Amygdala (tissue), 56 donors: ENCODE measurements around the gene FRAS1.
"Not testable (repeated sequence)": the region's sequence is repeated elsewhere in the genome, so short reads cannot be mapped to it uniquely, and the experiment has no call there.

Experiments
- DNase-seq, 56 donors: peaks; one replicate each; lab custom pipeline; 2025; lab: John Stamatoyannopoulos, UW

Gene FRAS1

GRCh38 chr4:78162821-78163220 is 105.7 kb downstream of the FRAS1 start:
- no peak for DNase-seq

- no peak for DNase-seq
These were observed 108.6 kb downstream of the FRAS1 start for GRCh38 chr4:78165758-78166157.

- DNase-seq = no peak
These were observed 109.5 kb downstream of the FRAS1 start for GRCh38 chr4:78166622-78167021.

GRCh38 chr4:78167510-78167909 is 110.4 kb downstream of the FRAS1 start:
- no peak for DNase-seq

- DNase-seq = no peak
These were observed 110.9 kb downstream of the FRAS1 start for GRCh38 chr4:78168029-78168428.

- DNase-seq = no peak
These were observed 112.6 kb downstream of the FRAS1 start for GRCh38 chr4:78169728-78170127.

GRCh38 chr4:78171482-78171881 is 114.4 kb downstream of the FRAS1 start:
- no peak for DNase-seq

- no peak for DNase-seq
These were observed 117.8 kb downstream of the FRAS1 start for GRCh38 chr4:78174891-78175290.

GRCh38 chr4:78179196-78179595 is 122.1 kb downstream of the FRAS1 start:
- DNase-seq = no peak

- DNase-seq = not testable (repeated sequence)
These were observed 124.6 kb downstream of the FRAS1 start for GRCh38 chr4:78181681-78182234.

- DNase-seq = no peak
These were observed 127.5 kb downstream of the FRAS1 start for GRCh38 chr4:78184584-78184983.

GRCh38 chr4:78185117-78185516 is 128.0 kb downstream of the FRAS1 start:
- no peak for DNase-seq

- DNase-seq = no peak
These were observed 129.7 kb downstream of the FRAS1 start for GRCh38 chr4:78186597-78187543.

- DNase-seq = no peak
These were observed 132.9 kb downstream of the FRAS1 start for GRCh38 chr4:78190068-78190467.

- no peak for DNase-seq
These were observed 133.5 kb downstream of the FRAS1 start for GRCh38 chr4:78190595-78190994.

- DNase-seq = no peak
These were observed 140.8 kb downstream of the FRAS1 start for GRCh38 chr4:78197947-78198346.

GRCh38 chr4:78199984-78200383 is 142.9 kb downstream of the FRAS1 start:
- DNase-seq = no peak

GRCh38 chr4:78200949-78201348 is 143.8 kb downstream of the FRAS1 start:
- no peak for DNase-seq

GRCh38 chr4:78204176-78204575 is 147.1 kb downstream of the FRAS1 start:
- DNase-seq = no peak

GRCh38 chr4:78205591-78205990 is 148.5 kb downstream of the FRAS1 start:
- no peak for DNase-seq

- DNase-seq = no peak
These were observed 150.4 kb downstream of the FRAS1 start for GRCh38 chr4:78207541-78207940.

- no peak for DNase-seq
These were observed 150.8 kb downstream of the FRAS1 start for GRCh38 chr4:78207951-78208350.
